Astrocyte of the cerebellum (primary cell): Measurements from ENCODE around the gene RRP12.
A peak's percentile ranks its signal among the peaks of the same experiment; 100 is the strongest.

ENCODE experiments used
- DNase-seq: peaks from one replicate; pipeline ENCODE4 v3.0.0-alpha.2; 2011; ENCODE audit warnings: low read depth
- H3K4me3 ChIP-seq: 2 replicates; pipeline ENCODE4 v1.5.1; 2011; ENCODE audit warnings: mild to moderate bottlenecking, low read depth, low read length, moderate library complexity
- in situ Hi-C: cut with HindIII; loops from 2 replicates; pipeline ENCODE4 v1.10.0; 2017; ENCODE audit warnings: low sequenced_read_pairs
- TF ChIP-seq, protein P1 (sequence below): IDR thresholded peaks from 2 replicates; pipeline ENCODE4 v1.5.1; 2012; ENCODE audit warnings: low read length, low read depth, moderate library complexity, mild to moderate bottlenecking; ENCODE audit errors: missing control alignments

RRP12 gene

DNA sequence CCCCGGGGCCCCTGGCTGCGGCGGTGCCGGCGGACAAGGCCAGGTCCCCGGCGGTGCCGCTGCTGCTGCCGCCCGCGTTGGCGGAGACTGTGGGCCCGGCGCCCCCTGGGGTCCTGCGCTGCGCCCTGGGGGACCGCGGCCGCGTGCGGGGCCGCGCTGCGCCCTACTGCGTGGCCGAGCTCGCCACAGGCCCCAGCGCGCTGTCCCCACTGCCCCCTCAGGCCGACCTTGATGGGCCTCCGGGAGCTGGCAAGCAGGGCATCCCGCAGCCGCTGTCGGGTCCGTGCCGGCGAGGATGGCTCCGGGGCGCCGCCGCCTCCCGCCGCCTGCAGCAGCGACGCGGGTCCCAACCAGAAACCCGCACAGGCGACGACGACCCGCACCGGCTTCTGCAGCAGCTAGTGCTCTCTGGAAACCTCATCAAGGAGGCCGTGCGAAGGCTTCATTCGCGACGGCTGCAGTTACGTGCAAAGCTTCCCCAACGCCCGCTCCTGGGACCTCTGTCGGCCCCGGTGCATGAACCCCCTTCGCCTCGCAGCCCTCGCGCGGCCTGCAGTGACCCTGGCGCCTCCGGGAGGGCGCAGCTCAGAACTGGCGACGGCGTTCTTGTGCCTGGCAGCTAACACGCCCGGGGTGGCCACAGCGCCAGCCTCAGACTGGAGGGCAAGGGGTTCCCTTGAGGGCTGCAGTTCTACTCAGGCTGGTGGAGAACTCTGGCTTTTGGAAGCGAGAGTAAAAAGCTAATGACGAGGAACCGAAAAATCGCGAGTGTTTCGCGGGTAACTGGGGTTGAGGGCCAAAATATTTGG lies 81.3 kb downstream of the RRP12 start:
- DNase-seq = no peak
- TF ChIP-seq, protein P1, sequence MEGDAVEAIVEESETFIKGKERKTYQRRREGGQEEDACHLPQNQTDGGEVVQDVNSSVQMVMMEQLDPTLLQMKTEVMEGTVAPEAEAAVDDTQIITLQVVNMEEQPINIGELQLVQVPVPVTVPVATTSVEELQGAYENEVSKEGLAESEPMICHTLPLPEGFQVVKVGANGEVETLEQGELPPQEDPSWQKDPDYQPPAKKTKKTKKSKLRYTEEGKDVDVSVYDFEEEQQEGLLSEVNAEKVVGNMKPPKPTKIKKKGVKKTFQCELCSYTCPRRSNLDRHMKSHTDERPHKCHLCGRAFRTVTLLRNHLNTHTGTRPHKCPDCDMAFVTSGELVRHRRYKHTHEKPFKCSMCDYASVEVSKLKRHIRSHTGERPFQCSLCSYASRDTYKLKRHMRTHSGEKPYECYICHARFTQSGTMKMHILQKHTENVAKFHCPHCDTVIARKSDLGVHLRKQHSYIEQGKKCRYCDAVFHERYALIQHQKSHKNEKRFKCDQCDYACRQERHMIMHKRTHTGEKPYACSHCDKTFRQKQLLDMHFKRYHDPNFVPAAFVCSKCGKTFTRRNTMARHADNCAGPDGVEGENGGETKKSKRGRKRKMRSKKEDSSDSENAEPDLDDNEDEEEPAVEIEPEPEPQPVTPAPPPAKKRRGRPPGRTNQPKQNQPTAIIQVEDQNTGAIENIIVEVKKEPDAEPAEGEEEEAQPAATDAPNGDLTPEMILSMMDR = no peak
- in situ Hi-C loops = no loop called here
- H3K4me3 ChIP-seq = peak overlapping the region; percentile 54

DNA sequence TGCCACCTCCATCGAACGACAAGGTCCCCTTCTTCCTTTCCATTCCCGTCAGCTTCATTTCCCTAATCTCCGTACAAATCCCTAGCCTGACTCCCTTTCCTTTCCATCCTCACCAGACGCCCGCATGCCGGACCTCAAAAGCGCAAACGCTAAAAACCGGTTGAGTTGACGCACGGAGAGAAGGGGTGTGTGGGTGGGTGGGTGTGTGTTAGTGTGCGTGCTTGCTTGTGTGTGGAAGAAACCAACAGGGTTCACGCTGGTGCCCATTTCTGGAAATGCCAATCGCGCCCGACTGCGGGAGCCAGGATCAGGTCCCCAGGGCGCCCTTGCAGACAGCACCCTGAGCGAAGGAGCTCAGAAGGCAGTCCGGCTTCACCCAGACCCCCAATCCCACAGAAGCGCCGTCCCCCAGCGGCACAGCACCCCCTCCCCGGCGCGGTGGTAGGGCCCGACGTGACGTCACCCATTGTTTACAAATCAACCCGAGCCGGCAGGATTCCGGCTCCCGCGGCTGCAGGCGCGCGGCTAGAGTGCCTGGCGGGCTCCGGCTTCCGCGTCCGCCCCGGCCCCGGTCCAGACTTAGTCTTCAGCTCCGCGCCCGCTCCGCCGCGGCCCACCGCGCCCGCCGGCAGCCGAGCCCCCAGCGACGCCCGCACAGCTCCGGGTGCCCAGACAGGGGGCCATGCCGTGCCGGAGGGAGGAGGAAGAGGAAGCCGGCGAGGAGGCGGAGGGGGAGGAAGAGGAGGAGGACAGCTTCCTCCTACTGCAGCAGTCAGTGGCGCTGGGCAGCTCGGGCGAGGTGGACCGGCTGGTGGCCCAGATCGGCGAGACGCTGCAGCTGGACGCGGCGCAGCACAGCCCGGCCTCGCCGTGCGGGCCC lies 82.1 kb downstream of the RRP12 start, which contains the start of gene FRAT1:
FRAT1 (plus strand) TSS at position 500 of the 880 bp plus-strand sequence; CDS start at position 683, 183 bp downstream.
- peak; percentile 62 for DNase-seq
- in situ Hi-C loops = no loop called here
- TF ChIP-seq, protein P1 = no peak
- H3K4me3 ChIP-seq = peak within 1 kb of the TSS; percentile 54

DNA sequence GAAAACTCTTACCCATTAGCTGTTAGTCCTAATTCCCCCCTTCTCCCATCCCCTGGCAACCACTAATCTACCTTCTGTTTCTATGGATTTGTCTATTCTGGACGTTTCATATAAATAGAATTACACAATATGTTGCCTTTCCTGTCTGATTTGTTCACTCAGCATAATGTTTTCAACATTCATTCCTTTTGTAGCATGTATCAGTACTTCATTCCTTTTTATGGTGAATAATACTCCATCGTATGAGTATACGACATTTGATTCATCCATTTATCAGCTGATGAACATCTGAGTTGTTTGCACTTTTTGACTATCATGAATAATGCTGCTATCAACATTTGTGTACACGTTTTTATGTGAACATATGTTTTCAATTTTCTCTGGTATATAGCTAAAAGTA lies 86.5 kb downstream of the RRP12 start:
- in situ Hi-C loops = no loop called here
- DNase-seq = no peak
- H3K4me3 ChIP-seq = no peak overlapping the region
- TF ChIP-seq, protein P1 = no peak

DNA sequence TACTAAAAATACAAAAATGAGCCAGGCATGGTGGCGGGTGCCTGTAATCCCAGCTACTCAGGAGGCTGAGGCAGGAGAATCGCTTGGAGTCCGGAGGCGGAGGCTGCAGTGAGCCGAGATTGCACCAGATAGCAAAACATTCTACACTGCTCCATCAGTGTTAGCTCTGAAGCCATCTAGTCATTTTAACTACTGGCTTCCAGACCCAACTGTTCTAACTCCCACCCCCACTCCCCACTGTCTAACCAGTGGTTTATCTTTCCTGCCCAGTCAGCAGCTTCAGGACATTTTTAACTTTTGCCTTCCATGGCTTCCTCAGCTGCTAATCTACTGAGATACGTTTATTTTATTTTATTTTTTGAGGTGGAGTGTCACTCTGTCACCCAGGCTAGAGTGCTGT lies 88.2 kb downstream of the RRP12 start:
- TF ChIP-seq, protein P1 = no peak
- in situ Hi-C loops = no loop called here
- no peak for DNase-seq
- no peak overlapping the region for H3K4me3 ChIP-seq

DNA sequence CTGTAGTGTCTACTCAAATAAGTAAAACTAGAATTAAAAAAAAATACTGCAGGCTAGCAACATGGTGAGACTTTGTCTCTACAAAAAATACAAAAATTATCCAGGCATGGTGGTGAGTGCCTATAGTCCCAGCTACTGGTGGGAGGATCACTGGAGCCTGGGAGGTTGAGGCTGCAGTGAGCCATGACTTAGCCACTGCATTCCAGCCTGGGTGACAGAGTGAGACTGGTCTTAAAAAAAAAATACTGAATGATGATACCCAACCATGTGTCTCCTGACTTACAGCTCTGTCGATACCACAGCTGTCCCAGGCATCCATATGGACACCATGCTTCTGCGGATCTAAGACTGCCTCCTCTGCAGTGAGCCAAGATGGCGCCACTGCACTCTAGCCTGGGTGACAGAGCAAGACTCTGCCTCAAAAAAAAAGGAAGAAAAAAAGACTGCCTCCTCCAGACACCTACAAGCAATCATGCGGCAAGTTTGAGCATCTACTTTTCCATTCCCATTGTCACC lies 90.0 kb downstream of the RRP12 start:
- in situ Hi-C loops = no loop called here
- TF ChIP-seq, protein P1 = no peak
- DNase-seq = no peak
- H3K4me3 ChIP-seq = no peak overlapping the region
